DMS153 (cell line): Measurements from ENCODE around the gene CD96.

ENCODE experiments used
- DNase-seq: peaks from one replicate; lab custom pipeline; 2025; lab: John Stamatoyannopoulos, UW

CD96 gene

DNA sequence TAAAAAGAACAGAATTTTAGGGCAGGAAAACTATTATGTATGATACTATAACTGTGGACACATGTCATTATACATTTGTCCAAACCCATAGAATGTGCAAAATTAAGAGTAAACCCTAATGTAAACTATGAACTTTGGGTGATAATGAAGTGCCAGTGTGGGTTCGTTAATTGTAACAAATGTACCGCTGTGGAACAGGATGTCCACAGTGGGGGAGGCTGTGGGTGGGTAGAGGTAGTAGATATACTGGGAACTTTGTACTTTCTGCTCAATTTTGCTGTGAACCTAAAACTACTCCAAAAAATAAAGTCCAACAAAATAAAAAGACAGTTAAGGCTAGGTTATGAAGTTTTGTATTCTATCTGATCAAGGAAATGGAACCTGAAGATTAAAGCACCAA lies 24.8 kb downstream of the CD96 start:
- DNase-seq: no peak

DNA sequence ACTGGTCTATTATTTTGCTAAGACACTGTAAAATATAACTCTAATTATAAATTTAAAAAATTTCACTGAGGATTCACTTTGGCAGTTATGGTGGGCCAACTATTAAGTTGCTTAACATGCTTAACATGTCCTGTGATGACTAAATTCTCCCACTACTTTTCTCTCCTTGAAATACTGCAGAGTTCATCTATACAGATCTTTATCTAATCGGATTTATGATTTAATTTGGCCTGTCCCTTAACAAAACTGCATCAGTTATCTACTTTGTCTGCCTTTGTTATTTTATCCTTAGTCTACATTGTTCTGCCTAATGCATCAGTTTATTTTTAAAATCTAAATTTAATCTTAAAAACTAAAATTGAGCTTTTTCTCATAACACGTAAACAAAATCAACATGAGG lies 26.4 kb downstream of the CD96 start:
- no peak for DNase-seq

DNA sequence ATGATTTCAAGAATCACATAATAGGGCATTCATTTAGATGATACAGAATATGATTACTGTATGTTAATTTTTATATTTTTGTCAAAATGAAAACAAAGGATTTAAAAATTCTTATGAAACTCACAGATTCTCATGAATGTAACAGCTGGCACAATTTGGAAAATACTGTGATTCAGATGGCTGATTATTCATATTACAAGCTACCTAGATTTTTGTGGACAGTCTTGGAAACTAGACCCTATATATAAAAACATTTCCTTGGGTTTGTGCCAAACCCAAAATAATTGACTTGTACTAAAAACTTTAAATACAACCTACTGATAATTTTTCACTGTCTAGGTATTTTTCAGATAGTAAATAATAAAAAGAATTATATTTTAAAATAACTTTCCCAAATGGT lies 26.9 kb downstream of the CD96 start:
- DNase-seq: no peak

DNA sequence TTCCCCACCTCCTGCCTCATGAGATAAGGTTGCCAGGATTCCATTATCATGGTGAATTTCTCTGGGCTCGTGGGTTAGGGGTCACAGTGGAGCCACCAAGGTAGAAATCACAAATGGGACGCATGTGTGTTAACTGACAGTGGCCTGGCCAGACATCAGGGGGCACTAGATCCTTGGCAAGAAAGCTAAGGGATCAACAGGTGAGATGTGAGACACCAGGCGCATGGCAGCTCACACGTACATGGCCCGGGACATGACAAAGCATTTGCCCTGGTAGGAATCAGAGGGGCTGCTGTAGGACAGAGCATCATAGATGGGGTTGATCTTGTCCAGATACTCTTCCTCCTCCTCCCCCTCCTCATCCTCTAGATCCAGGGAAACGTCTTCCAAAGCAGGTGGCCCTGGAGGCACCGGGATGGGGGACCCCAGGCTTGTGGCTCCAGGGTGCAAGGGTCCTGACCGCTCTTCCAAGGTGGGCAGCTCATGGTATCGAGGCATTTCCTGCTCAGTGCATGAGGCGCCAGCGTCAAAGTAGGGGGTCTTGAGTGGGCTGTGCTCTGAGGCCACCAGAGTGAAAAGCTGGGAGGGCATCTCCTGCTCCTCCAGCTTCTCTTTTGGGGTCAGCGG lies 28.5 kb downstream of the CD96 start:
- DNase-seq: no peak

DNA sequence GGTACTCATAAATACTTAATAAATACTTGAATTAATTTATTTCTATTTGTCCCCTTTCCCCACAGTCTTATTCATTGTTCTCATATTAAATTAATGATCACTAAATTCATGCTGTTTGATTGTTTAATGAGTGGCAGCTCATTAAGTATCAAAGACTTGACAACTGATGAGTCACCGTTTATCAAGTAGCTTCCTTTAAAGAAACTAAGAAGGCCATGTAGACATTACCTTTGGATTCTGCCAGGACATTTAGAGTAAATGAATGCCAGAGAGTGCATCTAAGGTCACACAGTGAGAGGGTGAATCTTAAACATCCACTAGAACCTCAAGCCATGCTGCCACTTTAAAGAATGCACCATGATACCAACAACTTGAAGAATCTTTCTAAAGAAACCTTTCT lies 29.3 kb downstream of the CD96 start:
- DNase-seq: no peak

GRCh38 chr3:111571907-111572460 lies 30.0 kb downstream of the CD96 start:
- no peak for DNase-seq

- no peak for DNase-seq
Measured at GRCh38 chr3:111577113-111577512, 35.1 kb downstream of the CD96 start.

GRCh38 chr3:111577798-111578685 lies 36.0 kb downstream of the CD96 start:
- DNase-seq: peak; percentile 26

- DNase-seq: no peak
Measured at GRCh38 chr3:111578867-111579266, 36.9 kb downstream of the CD96 start.

DNA sequence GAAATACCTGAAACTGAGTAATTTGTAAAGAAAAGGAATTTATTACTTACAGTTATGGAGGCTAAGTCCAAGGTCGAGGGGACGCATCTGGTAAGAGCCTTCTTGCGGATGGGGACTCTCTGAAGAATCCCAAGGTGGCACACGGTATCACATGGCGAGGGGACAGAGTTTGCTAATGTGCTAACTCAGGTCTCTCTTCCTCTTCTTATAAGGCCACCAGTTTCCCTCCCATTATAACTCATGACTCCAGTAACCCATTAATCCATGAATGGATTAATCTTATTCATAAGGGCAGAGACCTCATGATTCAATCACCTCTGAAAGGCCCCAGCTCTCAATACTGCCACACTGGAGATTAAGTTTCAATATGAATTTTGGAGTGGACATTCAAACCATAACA lies 37.5 kb downstream of the CD96 start:
- DNase-seq: no peak

GRCh38 chr3:111581403-111582119 lies 39.6 kb downstream of the CD96 start:
- no peak for DNase-seq

GRCh38 chr3:111582120-111582474 lies 40.1 kb downstream of the CD96 start:
- no peak for DNase-seq

DNA sequence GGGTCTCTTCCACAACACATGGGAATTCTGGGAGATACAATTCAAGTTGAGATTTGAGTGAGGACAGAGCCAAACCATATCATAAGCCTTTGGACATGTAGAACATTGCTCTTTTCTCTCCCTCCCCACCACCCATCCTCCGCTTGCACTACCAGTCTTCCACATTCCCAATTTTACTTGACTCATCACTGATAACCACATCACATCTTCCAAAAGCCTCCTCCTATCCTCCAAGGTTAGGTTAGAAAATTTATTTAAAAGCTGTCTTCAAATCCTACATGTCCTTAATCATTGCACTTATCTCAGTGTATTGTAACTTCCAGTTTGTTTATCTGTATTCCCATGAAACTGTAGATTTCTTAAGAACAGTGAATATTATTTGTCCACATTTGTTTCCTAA lies 42.7 kb downstream of the CD96 start:
- no peak for DNase-seq

GRCh38 chr3:111585217-111585616 lies 43.2 kb downstream of the CD96 start:
- DNase-seq: no peak

- no peak for DNase-seq
Measured at GRCh38 chr3:111588527-111588926, 46.5 kb downstream of the CD96 start.

- DNase-seq: no peak
Measured at GRCh38 chr3:111589303-111590142, 47.5 kb downstream of the CD96 start.

DNA sequence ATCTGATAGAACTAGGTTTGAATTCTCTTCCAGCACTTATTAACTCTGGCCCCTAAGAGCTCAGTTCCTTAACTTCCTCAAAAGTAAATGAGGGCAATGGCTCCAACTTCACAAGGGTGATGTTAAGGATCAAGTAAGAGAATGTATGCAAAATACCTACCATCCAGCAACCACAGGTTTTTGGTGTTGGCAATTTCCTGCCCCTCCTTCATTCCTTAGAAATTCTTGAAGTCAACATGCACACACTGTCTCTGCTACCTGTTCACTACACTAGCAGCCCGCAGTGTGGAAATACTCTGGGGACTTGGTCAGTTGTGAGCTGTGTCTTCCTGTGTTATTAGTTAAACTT lies 48.1 kb downstream of the CD96 start:
- no peak for DNase-seq

DNA sequence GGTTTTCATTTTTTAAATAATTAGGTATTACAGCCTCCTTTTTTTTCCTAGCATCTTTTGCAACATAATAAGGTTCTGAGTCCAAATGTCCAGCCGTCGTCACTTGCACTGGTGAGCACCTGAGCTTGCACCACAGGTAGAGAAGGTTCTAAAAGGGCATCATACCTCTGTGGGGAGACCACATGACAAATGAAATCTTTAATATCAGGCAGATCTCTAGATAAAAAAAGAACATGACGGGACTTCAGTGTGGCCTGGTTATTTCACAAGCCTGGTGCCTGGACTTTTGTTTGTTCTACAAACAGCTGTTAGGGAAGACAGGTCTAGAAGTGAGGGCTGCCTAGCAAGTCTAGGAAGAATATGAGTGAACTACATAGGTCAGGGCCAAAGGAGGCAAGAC lies 49.6 kb downstream of the CD96 start:
- DNase-seq: no peak

DNA sequence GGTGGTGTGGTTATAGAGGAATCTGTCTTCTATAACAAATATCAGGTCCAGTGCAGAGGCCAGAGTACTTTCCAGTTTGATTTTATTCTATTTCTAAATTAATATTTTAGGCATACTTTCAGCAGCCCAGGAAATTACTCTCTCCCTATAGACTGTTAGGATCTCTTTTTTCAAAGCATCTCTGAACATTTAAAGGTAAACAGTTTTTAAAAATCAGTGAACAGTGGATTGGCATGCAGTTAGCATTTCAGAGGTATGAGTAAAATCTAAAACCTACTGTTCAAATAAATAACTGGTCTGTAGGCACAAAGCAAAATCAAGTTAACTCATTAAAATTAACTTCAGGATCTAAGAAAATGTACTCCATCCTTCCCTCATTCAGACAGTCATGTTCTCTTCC lies 50.1 kb downstream of the CD96 start:
- DNase-seq: no peak

- no peak for DNase-seq
Measured at GRCh38 chr3:111592936-111593335, 50.9 kb downstream of the CD96 start.

GRCh38 chr3:111593666-111594065 lies 51.7 kb downstream of the CD96 start:
- no peak for DNase-seq

GRCh38 chr3:111594205-111594604 lies 52.2 kb downstream of the CD96 start:
- no peak for DNase-seq
